ENCODE data around the gene TMEM234.

DNA sequence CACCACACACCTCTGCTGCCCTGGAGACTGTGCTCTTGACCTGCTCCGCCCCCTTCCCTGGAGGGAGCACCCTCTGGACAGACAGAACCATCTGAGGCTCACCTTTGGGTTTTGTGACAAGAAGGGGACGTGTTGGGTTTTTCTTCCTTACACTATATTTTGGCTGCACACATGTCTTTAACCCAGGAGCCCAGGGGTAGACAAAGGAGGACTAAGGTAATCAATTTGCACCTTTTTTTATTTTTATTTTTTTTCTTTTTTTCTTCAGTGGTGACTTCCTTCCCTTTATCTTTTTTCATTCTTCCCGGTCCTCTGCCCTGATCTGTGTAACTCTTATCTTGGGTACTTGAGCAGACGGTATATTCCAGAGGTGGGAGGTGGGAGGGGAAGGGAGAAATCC, 51.2 kb downstream of the TMEM234 start:
- no peak for TF ChIP-seq CTCF (IDR thresholded peaks at IDR 0.05)
- no peak for TF ChIP-seq POLR2A (IDR thresholded peaks at IDR 0.05)
